ENCODE data around the gene AP1AR.

DNA sequence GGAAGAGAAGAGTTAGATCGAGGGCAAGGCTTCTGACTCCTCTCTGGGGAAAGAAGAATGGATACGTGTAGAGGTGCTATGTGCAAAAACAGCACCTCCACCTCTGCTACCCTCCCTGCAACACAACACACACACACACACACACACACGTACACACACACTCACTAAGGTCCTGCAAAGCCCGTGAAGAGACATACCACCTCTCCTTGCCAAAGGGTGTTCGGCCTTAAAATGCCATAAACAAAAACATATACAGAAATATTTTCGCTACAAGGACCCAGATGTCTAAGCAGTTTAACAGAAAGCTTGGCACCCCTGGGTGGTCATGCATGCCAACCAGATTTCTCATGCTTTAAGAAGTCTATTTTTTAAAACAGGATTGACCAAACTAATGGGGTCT, 52.6 kb downstream of the AP1AR start:
- TF ChIP-seq CTCF (IDR thresholded peaks at IDR 0.05; ENCODE audit: insufficient read depth, low read length, poor library complexity, severe bottlenecking): no peak
- TF ChIP-seq EZH2phosphoT487 (conservative IDR thresholded peaks at IDR 0.05; ENCODE audit: low read length): no peak

Measured in SU-DHL-6 (cell line).